Measurements from ENCODE around the gene CST9L.

DNA sequence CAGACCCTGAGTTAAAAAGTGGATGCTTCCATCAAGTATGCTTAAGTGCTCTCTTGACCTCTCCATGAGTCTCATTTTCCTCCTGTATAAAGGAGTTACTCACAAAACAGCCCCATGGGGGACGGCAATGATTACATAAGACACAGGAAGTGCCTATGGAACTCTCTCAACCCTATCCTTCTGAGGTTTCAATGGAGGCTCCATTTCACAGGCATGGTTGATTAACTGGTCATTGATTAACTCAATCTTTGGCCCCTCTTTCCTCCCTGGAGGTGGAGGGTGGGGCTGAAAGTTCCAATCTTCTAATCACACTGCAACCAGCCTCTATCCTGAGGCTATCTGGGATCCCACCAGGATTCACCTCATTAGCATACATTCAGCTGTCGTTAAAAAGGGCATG is 48.1 kb downstream of the CST9L start:
- no peak for TF ChIP-seq TAF1 (conservative IDR thresholded peaks at IDR 0.05)
- TF ChIP-seq, protein P1, sequence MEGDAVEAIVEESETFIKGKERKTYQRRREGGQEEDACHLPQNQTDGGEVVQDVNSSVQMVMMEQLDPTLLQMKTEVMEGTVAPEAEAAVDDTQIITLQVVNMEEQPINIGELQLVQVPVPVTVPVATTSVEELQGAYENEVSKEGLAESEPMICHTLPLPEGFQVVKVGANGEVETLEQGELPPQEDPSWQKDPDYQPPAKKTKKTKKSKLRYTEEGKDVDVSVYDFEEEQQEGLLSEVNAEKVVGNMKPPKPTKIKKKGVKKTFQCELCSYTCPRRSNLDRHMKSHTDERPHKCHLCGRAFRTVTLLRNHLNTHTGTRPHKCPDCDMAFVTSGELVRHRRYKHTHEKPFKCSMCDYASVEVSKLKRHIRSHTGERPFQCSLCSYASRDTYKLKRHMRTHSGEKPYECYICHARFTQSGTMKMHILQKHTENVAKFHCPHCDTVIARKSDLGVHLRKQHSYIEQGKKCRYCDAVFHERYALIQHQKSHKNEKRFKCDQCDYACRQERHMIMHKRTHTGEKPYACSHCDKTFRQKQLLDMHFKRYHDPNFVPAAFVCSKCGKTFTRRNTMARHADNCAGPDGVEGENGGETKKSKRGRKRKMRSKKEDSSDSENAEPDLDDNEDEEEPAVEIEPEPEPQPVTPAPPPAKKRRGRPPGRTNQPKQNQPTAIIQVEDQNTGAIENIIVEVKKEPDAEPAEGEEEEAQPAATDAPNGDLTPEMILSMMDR (IDR thresholded peaks at IDR 0.05; ENCODE audit: low read depth, low read length, missing input control), result no peak
- no peak for TF ChIP-seq HNF4A (conservative IDR thresholded peaks at IDR 0.05)

Data from liver (tissue), 3 donors.